HG03558 (cell line): ENCODE measurements around the gene PCYOX1L.

Experiments used
- ATAC-seq: cut with Tn5 transposase; IDR thresholded peaks from one replicate; pipeline ENCODE4 v1.9.1; 2021; ENCODE audit warnings: moderate number of reproducible peaks; ENCODE audit not compliant: unreplicated experiment; ENCODE audit errors: extremely low read depth

PCYOX1L gene

GRCh38 chr5:149357370-149358293 lies at the start of gene PCYOX1L:
PCYOX1L (plus strand) TSS chr5:149358046; CDS start chr5:149358069, 23 bp downstream.
- ATAC-seq: peak; percentile 98

- no peak for ATAC-seq
Observed at GRCh38 chr5:149309354-149309753, 48.5 kb upstream of the PCYOX1L start.

GRCh38 chr5:149310488-149310887 lies 47.4 kb upstream of the PCYOX1L start:
- no peak for ATAC-seq

GRCh38 chr5:149310947-149311658 lies 46.7 kb upstream of the PCYOX1L start:
- ATAC-seq: no peak

GRCh38 chr5:149313151-149313841 lies 44.5 kb upstream of the PCYOX1L start:
- ATAC-seq: no peak

- ATAC-seq: no peak
Observed at GRCh38 chr5:149314571-149315111, 43.2 kb upstream of the PCYOX1L start.

GRCh38 chr5:149315753-149316152 lies 42.1 kb upstream of the PCYOX1L start:
- no peak for ATAC-seq

GRCh38 chr5:149317281-149318048 lies 40.4 kb upstream of the PCYOX1L start:
- peak; percentile 65 for ATAC-seq

- ATAC-seq: no peak
Observed at GRCh38 chr5:149319174-149319573, 38.7 kb upstream of the PCYOX1L start.

- ATAC-seq: no peak
Observed at GRCh38 chr5:149320791-149321330, 37.0 kb upstream of the PCYOX1L start.

GRCh38 chr5:149322518-149322917 lies 35.3 kb upstream of the PCYOX1L start:
- no peak for ATAC-seq

- ATAC-seq: no peak
Observed at GRCh38 chr5:149323210-149323609, 34.6 kb upstream of the PCYOX1L start.

GRCh38 chr5:149323621-149324205 lies 34.1 kb upstream of the PCYOX1L start:
- no peak for ATAC-seq

GRCh38 chr5:149324641-149325040 lies 33.2 kb upstream of the PCYOX1L start:
- ATAC-seq: no peak

GRCh38 chr5:149325166-149325735 lies 32.6 kb upstream of the PCYOX1L start:
- ATAC-seq: no peak

- ATAC-seq: no peak
Observed at GRCh38 chr5:149325894-149326293, 32.0 kb upstream of the PCYOX1L start.

GRCh38 chr5:149326611-149327010 lies 31.2 kb upstream of the PCYOX1L start:
- ATAC-seq: no peak

- ATAC-seq: no peak
Observed at GRCh38 chr5:149328177-149328576, 29.7 kb upstream of the PCYOX1L start.
